ENCODE results near the gene PLCB4.

Gene PLCB4

GRCh38 chr20:9258901-9259300 lies 190.0 kb downstream of the PLCB4 start:
- H2BK12ac ChIP-seq (ENCODE audit: low read length in 2 of 2): no peak overlapping the region
- DNase-seq: no peak
- no peaks in the 10 kb centered on the region for H3K9me3 ChIP-seq (ENCODE audit: control insufficient read depth, low read length)
- no peak overlapping the region for H2AFZ ChIP-seq (ENCODE audit: low read depth, low read length)
- no peak overlapping the region for H2BK15ac ChIP-seq (ENCODE audit: low read depth, poor library complexity, severe bottlenecking)
- no peak overlapping the region for H2BK120ac ChIP-seq (ENCODE audit: low read depth, low read length)
- H3K14ac ChIP-seq (ENCODE audit: low read length in 2 of 2): no peak overlapping the region
- no peak overlapping the region for H3K23ac ChIP-seq (ENCODE audit: low read length in 2 of 2)
- WGBS: no CpG with 5 or more reads among the region's 1 CpG
- H4K91ac ChIP-seq (ENCODE audit: low read length): no peak overlapping the region
- H3K4me2 ChIP-seq (ENCODE audit: low read length, poor library complexity, severe bottlenecking): no peak overlapping the region
- H2BK5ac ChIP-seq (ENCODE audit: low read depth, low read length, poor library complexity, severe bottlenecking): no peak overlapping the region
- peaks cover 0 to 4% of the 10 kb centered on the region in 2 experiments for H3K27me3 ChIP-seq (ENCODE audit: control insufficient read depth in 1 of 2, insufficient read depth in 1 of 2, low read length in 2 of 2)
- H3K4ac ChIP-seq (ENCODE audit: low read depth in 1 of 2, low read length in 2 of 2): no peak overlapping the region
- no peaks in the 10 kb centered on the region for H3K36me3 ChIP-seq (ENCODE audit: control insufficient read depth in 1 of 2, insufficient read depth in 2 of 2, low read depth in 1 of 2, low read length in 2 of 2)
- peaks cover 1% of the 10 kb centered on the region for H3K4me1 ChIP-seq (ENCODE audit: control insufficient read depth, insufficient read depth, low read depth, low read length)
- no peak overlapping the region for H3K9ac ChIP-seq (ENCODE audit: low read length)
- no peak overlapping the region for H2AK5ac ChIP-seq (ENCODE audit: low read length, severe bottlenecking)
- peaks cover 8% of the 10 kb centered on the region for H3K79me1 ChIP-seq (replicated peaks; ENCODE audit: low read length, poor library complexity, severe bottlenecking)
- H3K18ac ChIP-seq (ENCODE audit: low read depth in 1 of 2, low read length in 2 of 2): no peak overlapping the region
- H3K4me3 ChIP-seq (ENCODE audit: insufficient read depth in 1 of 2, low read depth in 1 of 2, low read length in 2 of 2): no peak overlapping the region
- no peak overlapping the region for H3K27ac ChIP-seq (ENCODE audit: low read length, poor library complexity, severe bottlenecking)
- no peak overlapping the region for H4K8ac ChIP-seq (ENCODE audit: low read length)

GRCh38 chr20:9260027-9260426 lies 191.1 kb downstream of the PLCB4 start:
- Histone ChIP-seq H3K4me2 (ENCODE audit: low read length, poor library complexity, severe bottlenecking) (no peak overlapping the region), H3K79me1 (replicated peaks; ENCODE audit: low read length, poor library complexity, severe bottlenecking) (peaks cover 8% of the 10 kb centered on the region), H3K27ac (ENCODE audit: low read length, poor library complexity, severe bottlenecking) (no peak overlapping the region), H4K8ac (ENCODE audit: low read length) (no peak overlapping the region), H2BK120ac (ENCODE audit: low read depth, low read length) (no peak overlapping the region), H2AK5ac (ENCODE audit: low read length, severe bottlenecking) (no peak overlapping the region), H3K4ac (ENCODE audit: low read depth in 1 of 2, low read length in 2 of 2) (no peak overlapping the region), H2BK12ac (ENCODE audit: low read length in 2 of 2) (no peak overlapping the region), H3K9ac (ENCODE audit: low read length) (no peak overlapping the region), H3K4me1 (ENCODE audit: control insufficient read depth, insufficient read depth, low read depth, low read length) (peaks cover 1% of the 10 kb centered on the region), H3K18ac (ENCODE audit: low read depth in 1 of 2, low read length in 2 of 2) (no peak overlapping the region), H4K91ac (ENCODE audit: low read length) (no peak overlapping the region), H3K4me3 (ENCODE audit: insufficient read depth in 1 of 2, low read depth in 1 of 2, low read length in 2 of 2) (no peak overlapping the region), H3K9me3 (ENCODE audit: control insufficient read depth, low read length) (no peaks in the 10 kb centered on the region), H2AFZ (ENCODE audit: low read depth, low read length) (no peak overlapping the region), H3K14ac (ENCODE audit: low read length in 2 of 2) (no peak overlapping the region), H2BK5ac (ENCODE audit: low read depth, low read length, poor library complexity, severe bottlenecking) (no peak overlapping the region), H2BK15ac (ENCODE audit: low read depth, poor library complexity, severe bottlenecking) (no peak overlapping the region), H3K23ac (ENCODE audit: low read length in 2 of 2) (no peak overlapping the region), H3K27me3 (ENCODE audit: control insufficient read depth in 1 of 2, insufficient read depth in 1 of 2, low read length in 2 of 2) (peaks cover 0 to 4% of the 10 kb centered on the region in 2 experiments), H3K36me3 (ENCODE audit: control insufficient read depth in 1 of 2, insufficient read depth in 2 of 2, low read depth in 1 of 2, low read length in 2 of 2) (peaks cover 0 to under 1% of the 10 kb centered on the region in 2 experiments)
- DNase-seq: no peak

DNA sequence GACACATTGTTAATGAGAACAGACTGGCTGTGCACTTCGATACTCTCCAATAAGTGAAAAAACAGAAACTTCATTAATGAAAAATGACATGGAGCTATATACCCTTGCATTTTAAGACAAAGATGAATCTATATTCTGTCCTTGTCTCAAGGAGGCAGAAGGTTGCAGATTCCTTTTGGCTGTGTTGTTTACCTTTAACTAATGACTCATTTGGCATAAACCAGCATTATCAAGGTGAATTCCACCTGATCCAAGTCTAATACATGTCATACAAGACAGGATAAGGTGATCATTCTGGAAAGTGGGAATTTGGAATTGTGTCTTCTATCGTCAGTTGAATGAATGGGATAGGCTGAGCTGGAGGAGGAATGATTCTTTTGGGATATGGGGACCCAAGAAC lies 192.9 kb downstream of the PLCB4 start:
- H4K8ac ChIP-seq (ENCODE audit: low read length): no peak overlapping the region
- H3K79me1 ChIP-seq (replicated peaks; ENCODE audit: low read length, poor library complexity, severe bottlenecking): peaks cover 10% of the 10 kb centered on the region
- no peak overlapping the region for H3K9ac ChIP-seq (ENCODE audit: low read length)
- H3K9me3 ChIP-seq (ENCODE audit: control insufficient read depth, low read length): no peaks in the 10 kb centered on the region
- no peak overlapping the region for H2AK5ac ChIP-seq (ENCODE audit: low read length, severe bottlenecking)
- H2BK5ac ChIP-seq (ENCODE audit: low read depth, low read length, poor library complexity, severe bottlenecking): no peak overlapping the region
- H3K27ac ChIP-seq (ENCODE audit: low read length, poor library complexity, severe bottlenecking): no peak overlapping the region
- H3K23ac ChIP-seq (ENCODE audit: low read length in 2 of 2): no peak overlapping the region
- no peak overlapping the region for H2AFZ ChIP-seq (ENCODE audit: low read depth, low read length)
- H2BK120ac ChIP-seq (ENCODE audit: low read depth, low read length): no peak overlapping the region
- DNase-seq: no peak
- peaks cover 0 to 4% of the 10 kb centered on the region in 2 experiments for H3K27me3 ChIP-seq (ENCODE audit: control insufficient read depth in 1 of 2, insufficient read depth in 1 of 2, low read length in 2 of 2)
- peaks cover 0 to 3% of the 10 kb centered on the region in 2 experiments for H3K36me3 ChIP-seq (ENCODE audit: control insufficient read depth in 1 of 2, insufficient read depth in 2 of 2, low read depth in 1 of 2, low read length in 2 of 2)
- H3K14ac ChIP-seq (ENCODE audit: low read length in 2 of 2): no peak overlapping the region
- no peak overlapping the region for H3K4ac ChIP-seq (ENCODE audit: low read depth in 1 of 2, low read length in 2 of 2)
- WGBS: 95% methylated on average over 1 of the region's 2 CpGs
- no peak overlapping the region for H3K18ac ChIP-seq (ENCODE audit: low read depth in 1 of 2, low read length in 2 of 2)
- H2BK12ac ChIP-seq (ENCODE audit: low read length in 2 of 2): no peak overlapping the region
- no peak overlapping the region for H3K4me3 ChIP-seq (ENCODE audit: insufficient read depth in 1 of 2, low read depth in 1 of 2, low read length in 2 of 2)
- no peak overlapping the region for H3K4me2 ChIP-seq (ENCODE audit: low read length, poor library complexity, severe bottlenecking)
- H2BK15ac ChIP-seq (ENCODE audit: low read depth, poor library complexity, severe bottlenecking): no peak overlapping the region
- H3K4me1 ChIP-seq (ENCODE audit: control insufficient read depth, insufficient read depth, low read depth, low read length): peaks cover 1% of the 10 kb centered on the region
- no peak overlapping the region for H4K91ac ChIP-seq (ENCODE audit: low read length)

GRCh38 chr20:9262653-9263194 lies 193.8 kb downstream of the PLCB4 start:
- Histone ChIP-seq H3K4me2 (ENCODE audit: low read length, poor library complexity, severe bottlenecking) (no peak overlapping the region), H3K4ac (ENCODE audit: low read depth in 1 of 2, low read length in 2 of 2) (no peak overlapping the region), H3K79me1 (replicated peaks; ENCODE audit: low read length, poor library complexity, severe bottlenecking) (peaks cover 10% of the 10 kb centered on the region), H3K23ac (ENCODE audit: low read length in 2 of 2) (no peak overlapping the region), H3K36me3 (ENCODE audit: control insufficient read depth in 1 of 2, insufficient read depth in 2 of 2, low read depth in 1 of 2, low read length in 2 of 2) (peaks cover 0 to 3% of the 10 kb centered on the region in 2 experiments), H3K27me3 (ENCODE audit: control insufficient read depth in 1 of 2, insufficient read depth in 1 of 2, low read length in 2 of 2) (peaks cover 0 to 4% of the 10 kb centered on the region in 2 experiments), H3K14ac (ENCODE audit: low read length in 2 of 2) (no peak overlapping the region), H3K9me3 (ENCODE audit: control insufficient read depth, low read length) (no peaks in the 10 kb centered on the region), H2AK5ac (ENCODE audit: low read length, severe bottlenecking) (no peak overlapping the region), H2AFZ (ENCODE audit: low read depth, low read length) (no peak overlapping the region), H3K4me3 (ENCODE audit: insufficient read depth in 1 of 2, low read depth in 1 of 2, low read length in 2 of 2) (no peak overlapping the region), H2BK12ac (ENCODE audit: low read length in 2 of 2) (no peak overlapping the region), H3K27ac (ENCODE audit: low read length, poor library complexity, severe bottlenecking) (peak overlapping the region; percentile 15), H3K9ac (ENCODE audit: low read length) (no peak overlapping the region), H4K91ac (ENCODE audit: low read length) (no peak overlapping the region), H2BK120ac (ENCODE audit: low read depth, low read length) (no peak overlapping the region), H4K8ac (ENCODE audit: low read length) (no peak overlapping the region), H3K4me1 (ENCODE audit: control insufficient read depth, insufficient read depth, low read depth, low read length) (peaks cover 2% of the 10 kb centered on the region), H3K18ac (ENCODE audit: low read depth in 1 of 2, low read length in 2 of 2) (no peak overlapping the region), H2BK5ac (ENCODE audit: low read depth, low read length, poor library complexity, severe bottlenecking) (no peak overlapping the region), H2BK15ac (ENCODE audit: low read depth, poor library complexity, severe bottlenecking) (no peak overlapping the region)
- peak; percentile 57 for DNase-seq
- 24% methylated on average over 2 of the region's 3 CpGs for WGBS
